Endothelial cell of umbilical vein (primary cell): ENCODE results near the gene PALD1. TPM values are rescaled to one million over a fixed set of nuclear protein-coding genes. Genes with fewer than 3 reads are reported as not detected.

ENCODE experiments used
- BruUV-seq: library from RNA; stranded (reverse); fragments of 400-500 nt; replicated peaks from 2 replicates; lab custom pipeline; 2021; lab: Mats Ljungman, UMichigan
- CTCF ChIA-PET: fragments of 300-600, 350-600 bp; sonication (Branson Sonifier 250); formaldehyde crosslinking; loops from one replicate; lab custom pipeline; 2021; ENCODE audit warnings: antibody characterized with exemption, inconsistent platforms; lab: Charles Lee
- POLR2A ChIA-PET: fragments of 300-600, 350-600 bp; sonication (Branson Sonifier 250); formaldehyde crosslinking; loops from one replicate; lab custom pipeline; 2021; ENCODE audit warnings: antibody characterized with exemption, inconsistent platforms; lab: Charles Lee
- DNase-seq: peaks from one replicate; pipeline ENCODE4 v3.0.0-alpha.2; 2011; ENCODE audit warnings: low read depth, low spot score
- FAIRE-seq: peaks from 2 replicates; lab custom pipeline; 2011; peaks lifted over from hg19 to GRCh38; lab: Jason Lieb, UNC
- H2AFZ ChIP-seq: 2 replicates; pipeline ENCODE4 v1.6.0; 2012; ENCODE audit warnings: low read depth, low read length, control low read depth, inconsistent platforms
- H3K27ac ChIP-seq: 2 replicates; pipeline ENCODE4 v1.5.1; 2011; ENCODE audit warnings: low read depth, mild to moderate bottlenecking, control low read depth, low read length, moderate library complexity; ENCODE audit not compliant: insufficient read depth
- H3K27me3 ChIP-seq, 2 experiments: 2 replicates each; pipeline versions ENCODE4 v1.6.0 to v1.6.1; 2011; ENCODE audit warnings: low read length in 2 of 2, mixed read lengths in 1 of 2; ENCODE audit not compliant: control insufficient read depth in 2 of 2, insufficient read depth in 2 of 2
- H3K36me3 ChIP-seq, 2 experiments: 2 replicates in 1 of 2; 3 replicates in 1 of 2; pipeline ENCODE4 v1.5.1; 2011; ENCODE audit warnings: low read length in 2 of 2, mild to moderate bottlenecking in 1 of 2, moderate library complexity in 1 of 2; ENCODE audit not compliant: control insufficient read depth in 2 of 2, insufficient read depth in 2 of 2; ENCODE audit errors: extremely low read depth in 1 of 2
- H3K4me1 ChIP-seq: 3 replicates; pipeline ENCODE4 v1.5.1; 2011; ENCODE audit warnings: mild to moderate bottlenecking, low read length; ENCODE audit not compliant: control insufficient read depth, insufficient read depth; ENCODE audit errors: extremely low read depth
- H3K4me2 ChIP-seq: 2 replicates; pipeline ENCODE4 v1.6.1; 2011; ENCODE audit warnings: low read length, control low read depth, mixed read lengths; ENCODE audit not compliant: insufficient read depth
- H3K4me3 ChIP-seq, 3 experiments: fragments of 200-600 bp in 1 of 3; sonication (generic), shearing (Covaris generic) in 1 of 3; replicated peaks in 1 of 3; 2 replicates each; pipeline ENCODE4 v1.5.1; 2011 to 2016; ENCODE audit warnings: control low read depth in 3 of 3, low read length in 3 of 3, mild to moderate bottlenecking in 2 of 3, inconsistent platforms in 1 of 3, low read depth in 1 of 3, moderate library complexity in 1 of 3; ENCODE audit not compliant: insufficient read depth in 1 of 3
- H3K79me2 ChIP-seq: 2 replicates; pipeline ENCODE4 v1.6.0; 2012; ENCODE audit warnings: low read length, inconsistent platforms; ENCODE audit not compliant: control insufficient read depth, insufficient read depth
- H3K9ac ChIP-seq: replicated peaks from 2 replicates; pipeline ENCODE3; 2011; ENCODE audit warnings: low read length, control low read depth; ENCODE audit not compliant: insufficient read depth; ENCODE audit errors: extremely low read depth
- H3K9me1 ChIP-seq: replicated peaks from 3 replicates; pipeline ENCODE4 v1.6.0; 2011; ENCODE audit warnings: mild to moderate bottlenecking, low read length; ENCODE audit not compliant: control insufficient read depth, insufficient read depth; ENCODE audit errors: extremely low read depth
- H3K9me3 ChIP-seq: replicated peaks from 2 replicates; pipeline ENCODE4 v1.5.1; 2012; ENCODE audit warnings: low read length, inconsistent platforms; ENCODE audit not compliant: control insufficient read depth, insufficient read depth
- H4K20me1 ChIP-seq: replicated peaks from 2 replicates; pipeline ENCODE3; 2011; ENCODE audit warnings: mild to moderate bottlenecking, low read length; ENCODE audit not compliant: control insufficient read depth, insufficient read depth; ENCODE audit errors: extremely low read depth
- EZH2 ChIP-seq: IDR thresholded peaks from 2 replicates; pipeline ENCODE4 v1.6.1; 2012; ENCODE audit warnings: borderline replicate concordance, low read depth, mild to moderate bottlenecking, moderate library complexity, low read length, inconsistent platforms; ENCODE audit not compliant: severe bottlenecking
- FOS ChIP-seq: IDR thresholded peaks from 2 replicates; pipeline ENCODE4 v1.6.1; 2011; ENCODE audit warnings: mild to moderate bottlenecking, low read length, moderate library complexity, borderline replicate concordance; ENCODE audit not compliant: insufficient read depth
- GATA2 ChIP-seq: IDR thresholded peaks from 2 replicates; pipeline ENCODE4 v1.7.0; 2011; ENCODE audit warnings: low read depth, mild to moderate bottlenecking, moderate library complexity, mixed read lengths, low read length; ENCODE audit not compliant: insufficient read length, insufficient read depth
- JUN ChIP-seq: IDR thresholded peaks from 2 replicates; pipeline ENCODE4 v1.6.1; 2011; ENCODE audit warnings: borderline replicate concordance, low read depth; ENCODE audit not compliant: insufficient read length, insufficient read depth
- MYC ChIP-seq: IDR thresholded peaks from one replicate; pipeline ENCODE4 v1.6.1; 2011; ENCODE audit warnings: mild to moderate bottlenecking, low read depth, low read length
- POLR2A ChIP-seq: IDR thresholded peaks from 2 replicates; pipeline ENCODE4 v1.6.1; 2012; ENCODE audit warnings: low read depth, mild to moderate bottlenecking, control low read depth, low read length
- POLR2AphosphoS5 ChIP-seq: IDR thresholded peaks from 2 replicates; pipeline ENCODE4 v1.6.1; 2012; ENCODE audit warnings: low read depth, mild to moderate bottlenecking, control low read depth, low read length, moderate library complexity; ENCODE audit not compliant: insufficient read depth
- dilution Hi-C: fragments of 300-500 bp; cut with MboI; formaldehyde crosslinking; loops from one replicate; pipeline ENCODE4 v1.15.0; 2019; ENCODE audit warnings: low sequenced_read_pairs; ENCODE audit not compliant: extremely low pct_ligation_motif_present
- intact Hi-C: fragments of 100-400 bp; cut with micrococcal nuclease; formaldehyde crosslinking; loops from one replicate; pipeline ENCODE4 v1.10.0; 2022
- polyA plus RNA-seq, 4 experiments: library from polyadenylated mRNA; depleted of rRNA in 3 of 4; stranded (reverse) in 3 of 4; unstranded in 1 of 4; fragments of >200 nt; gene quantifications; 2 replicates each; pipeline versions ENCODE4 v1.2.1 to v1.2.3, GENCODE V29; 2011 to 2012; ENCODE audit warnings: missing spikeins in 1 of 4
- total RNA-seq: library from RNA; stranded (reverse); gene quantifications from 2 replicates; pipeline ENCODE4 v1.2.3, GENCODE V29; 2021
- TF ChIP-seq, protein P1 (sequence below), 2 donors: IDR thresholded peaks; 1 replicate in 1 of 2; 2 replicates in 1 of 2; pipeline ENCODE4 v1.5.1; 2011; ENCODE audit warnings: low read length in 2 of 2, mild to moderate bottlenecking in 2 of 2, moderate library complexity in 2 of 2, control low read depth in 1 of 2, inconsistent platforms in 1 of 2, low read depth in 1 of 2; ENCODE audit not compliant: insufficient read depth in 1 of 2; ENCODE audit errors: extremely low read depth in 1 of 2
- TF ChIP-seq, protein P2 (sequence below): IDR thresholded peaks from 2 replicates; pipeline ENCODE4 v1.6.1; 2011; ENCODE audit not compliant: insufficient read depth, insufficient read length

Gene PALD1
- total and polyA plus RNA-seq, 2 donors (not counting 3 experiments of a cell fraction or from before 2014, with no cell fraction given), result 16.6 to 73.3 TPM

DNA sequence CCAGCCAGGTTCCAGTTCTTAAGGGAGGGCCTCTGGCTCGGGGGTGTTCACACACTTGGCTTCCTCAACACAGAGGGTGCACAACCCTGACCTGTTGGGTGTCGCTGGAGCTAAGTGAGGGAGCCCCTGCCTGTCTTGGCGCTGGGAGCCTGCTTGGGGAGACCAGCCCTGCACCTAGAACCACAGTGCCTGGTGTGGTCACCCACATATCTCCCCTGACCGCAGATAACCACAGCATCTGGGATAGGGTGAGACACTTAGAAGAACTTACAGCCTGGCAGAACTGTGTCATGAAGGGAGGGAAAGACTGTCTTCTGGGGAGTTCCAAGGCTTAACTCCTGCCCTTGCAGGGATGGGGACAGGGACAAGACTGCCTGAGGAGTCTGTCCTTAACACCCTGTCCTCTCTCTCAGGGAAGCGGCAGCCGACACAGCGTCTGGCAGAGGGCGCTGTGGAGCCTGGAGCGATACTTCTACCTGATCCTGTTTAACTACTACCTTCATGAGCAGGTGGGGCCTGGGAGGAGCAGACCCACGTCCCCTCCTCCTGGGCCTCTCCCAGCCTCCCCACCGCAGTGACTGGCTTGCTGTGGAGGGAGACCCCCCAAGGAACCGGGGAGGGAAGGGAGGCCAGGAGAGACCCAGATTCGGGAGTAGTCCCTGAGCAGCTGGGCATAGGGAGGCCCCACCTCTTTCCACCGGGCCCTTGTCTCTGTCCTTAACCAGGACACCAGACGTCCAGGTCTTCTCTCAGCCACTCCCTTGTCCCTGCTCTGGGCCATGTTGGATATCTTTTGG is 59.0 kb downstream of the PALD1 start:
- peaks cover 3 to 5% of the 10 kb centered on the region in 2 experiments for H3K36me3 ChIP-seq
- ChIA-PET CTCF (interaction anchor here (1.0 to 12.4 kb wide), 3 partner anchors 29 to 316 kb away, joined by 4 to 196 read pairs (median 6); no protein-coding TSS in a partner anchor), POLR2A (no interaction called here)
- H3K9me1 ChIP-seq, result no peaks in the 10 kb centered on the region
- H4K20me1 ChIP-seq, result no peaks in the 10 kb centered on the region
- no peak for TF ChIP-seq FOS
- TF ChIP-seq, protein P1, sequence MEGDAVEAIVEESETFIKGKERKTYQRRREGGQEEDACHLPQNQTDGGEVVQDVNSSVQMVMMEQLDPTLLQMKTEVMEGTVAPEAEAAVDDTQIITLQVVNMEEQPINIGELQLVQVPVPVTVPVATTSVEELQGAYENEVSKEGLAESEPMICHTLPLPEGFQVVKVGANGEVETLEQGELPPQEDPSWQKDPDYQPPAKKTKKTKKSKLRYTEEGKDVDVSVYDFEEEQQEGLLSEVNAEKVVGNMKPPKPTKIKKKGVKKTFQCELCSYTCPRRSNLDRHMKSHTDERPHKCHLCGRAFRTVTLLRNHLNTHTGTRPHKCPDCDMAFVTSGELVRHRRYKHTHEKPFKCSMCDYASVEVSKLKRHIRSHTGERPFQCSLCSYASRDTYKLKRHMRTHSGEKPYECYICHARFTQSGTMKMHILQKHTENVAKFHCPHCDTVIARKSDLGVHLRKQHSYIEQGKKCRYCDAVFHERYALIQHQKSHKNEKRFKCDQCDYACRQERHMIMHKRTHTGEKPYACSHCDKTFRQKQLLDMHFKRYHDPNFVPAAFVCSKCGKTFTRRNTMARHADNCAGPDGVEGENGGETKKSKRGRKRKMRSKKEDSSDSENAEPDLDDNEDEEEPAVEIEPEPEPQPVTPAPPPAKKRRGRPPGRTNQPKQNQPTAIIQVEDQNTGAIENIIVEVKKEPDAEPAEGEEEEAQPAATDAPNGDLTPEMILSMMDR (IDR thresholded peaks at IDR 0.05; ENCODE audit: extremely low read depth in 1 of 2, insufficient read depth in 1 of 2, low read depth in 1 of 2, low read length in 2 of 2), result peak in 1 of 2 donors; percentile 46
- TF ChIP-seq EZH2, result no peak
- H3K4me1 ChIP-seq, result peaks cover 3% of the 10 kb centered on the region
- no peak overlapping the region for H3K9ac ChIP-seq
- H3K79me2 ChIP-seq, result no peaks in the 10 kb centered on the region
- H2AFZ ChIP-seq, result no peak overlapping the region
- no peak overlapping the region for H3K4me2 ChIP-seq
- no peak for DNase-seq
- no peak overlapping the region for H3K27ac ChIP-seq
- FAIRE-seq, result peak; percentile 50
- intact Hi-C loops (no loop called here), dilution Hi-C loops (no loop called here)
- no peaks in the 10 kb centered on the region for H3K9me3 ChIP-seq
- no TSS peak for BruUV-seq
- no peak overlapping the region for H3K4me3 ChIP-seq
- H3K27me3 ChIP-seq, result no peaks in the 10 kb centered on the region

DNA sequence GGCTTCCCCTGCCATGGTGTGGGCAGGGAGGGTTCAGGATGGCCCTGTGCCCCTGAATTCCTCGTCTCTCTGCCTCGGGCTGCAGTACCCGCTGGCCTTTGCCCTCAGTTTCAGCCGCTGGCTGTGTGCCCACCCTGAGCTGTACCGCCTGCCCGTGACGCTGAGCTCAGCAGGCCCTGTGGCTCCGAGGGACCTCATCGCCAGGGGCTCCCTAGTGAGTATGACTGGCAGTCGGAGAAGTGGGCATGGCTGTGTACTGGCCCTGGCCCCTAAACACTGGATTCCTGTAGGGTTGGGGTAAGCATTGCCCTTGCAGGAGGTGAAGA is 59.6 kb downstream of the PALD1 start:
- Histone ChIP-seq H2AFZ (no peak overlapping the region), H3K27me3 (no peaks in the 10 kb centered on the region), H3K79me2 (no peaks in the 10 kb centered on the region), H3K4me2 (no peak overlapping the region), H3K4me3 (no peak overlapping the region), H3K27ac (no peak overlapping the region), H3K9me1 (no peaks in the 10 kb centered on the region), H3K9ac (no peak overlapping the region), H3K4me1 (peaks cover 3% of the 10 kb centered on the region), H4K20me1 (no peaks in the 10 kb centered on the region), H3K36me3 (peaks cover 4 to 5% of the 10 kb centered on the region in 2 experiments), H3K9me3 (no peaks in the 10 kb centered on the region)
- BruUV-seq, result no TSS peak
- ChIA-PET POLR2A (no interaction called here), CTCF (interaction anchor here (1.0 to 12.4 kb wide), 3 partner anchors 29 to 316 kb away, joined by 4 to 196 read pairs (median 6); no protein-coding TSS in a partner anchor)
- dilution Hi-C loops (no loop called here), intact Hi-C loops (no loop called here)
- TF ChIP-seq MYC (no peak), POLR2A (no peak), POLR2AphosphoS5 (no peak), FOS (no peak), JUN (no peak), GATA2 (no peak), EZH2 (no peak)
- TF ChIP-seq, protein P2, sequence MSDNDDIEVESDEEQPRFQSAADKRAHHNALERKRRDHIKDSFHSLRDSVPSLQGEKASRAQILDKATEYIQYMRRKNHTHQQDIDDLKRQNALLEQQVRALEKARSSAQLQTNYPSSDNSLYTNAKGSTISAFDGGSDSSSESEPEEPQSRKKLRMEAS, result no peak
- TF ChIP-seq, protein P1 (IDR thresholded peaks at IDR 0.05; ENCODE audit: extremely low read depth in 1 of 2, insufficient read depth in 1 of 2, low read depth in 1 of 2, low read length in 2 of 2), result no peak
- no peak for DNase-seq
- FAIRE-seq, result no peak
